H1 (cell line): ENCODE results near the gene STAM. TPM values are rescaled to one million over a fixed set of nuclear protein-coding genes. Genes with fewer than 3 reads are reported as not detected.

Experiments used
- CTCF ChIA-PET: fragments of 300-600 bp; sonication (Branson Sonifier 250); formaldehyde crosslinking; loops from one replicate; lab custom pipeline; 2021; ENCODE audit not compliant: partially characterized antibody; lab: Charles Lee
- POLR2A ChIA-PET: fragments of 300-600 bp; sonication (Branson Sonifier 250); formaldehyde crosslinking; loops from one replicate; lab custom pipeline; 2021; ENCODE audit warnings: inconsistent platforms; ENCODE audit not compliant: partially characterized antibody; lab: Charles Lee
- DNase-seq, 2 experiments: peaks; one replicate each; pipeline versions ENCODE4 v3.0.0 to v3.0.0-alpha.2; 2010 to 2022; ENCODE audit warnings: low spot score in 2 of 2, low read depth in 1 of 2, mixed read lengths in 1 of 2
- FAIRE-seq: peaks from 2 replicates; lab custom pipeline; 2011; peaks lifted over from hg19 to GRCh38; lab: Jason Lieb, UNC
- H2AFZ ChIP-seq: 2 replicates; pipeline ENCODE4 v1.8.1; 2012; ENCODE audit warnings: low read length, inconsistent platforms
- H2AK5ac ChIP-seq: 2 replicates; pipeline ENCODE4 v1.6.1; 2013; ENCODE audit warnings: low read depth, low read length
- H2BK120ac ChIP-seq: replicated peaks from 2 replicates; pipeline ENCODE3; 2013; ENCODE audit warnings: low read depth, low read length, inconsistent platforms
- H2BK12ac ChIP-seq: 2 replicates; pipeline ENCODE4 v1.6.1; 2013; ENCODE audit warnings: low read depth, low read length
- H2BK15ac ChIP-seq: 2 replicates; pipeline ENCODE4 v1.6.1; 2013; ENCODE audit warnings: low read length
- H2BK20ac ChIP-seq: 2 replicates; pipeline ENCODE4 v1.6.1; 2013; ENCODE audit warnings: low read length
- H2BK5ac ChIP-seq: 2 replicates; pipeline ENCODE4 v1.6.1; 2013; ENCODE audit warnings: low read depth, low read length
- H3K14ac ChIP-seq: 2 replicates; pipeline ENCODE4 v1.6.1; 2013; ENCODE audit warnings: inconsistent platforms; ENCODE audit not compliant: insufficient read length
- H3K18ac ChIP-seq: 2 replicates; pipeline ENCODE4 v1.6.1; 2013; ENCODE audit warnings: low read length; ENCODE audit errors: extremely low read depth
- H3K23ac ChIP-seq: 2 replicates; pipeline ENCODE4 v1.6.1; 2013; ENCODE audit warnings: inconsistent platforms; ENCODE audit not compliant: insufficient read length
- H3K23me2 ChIP-seq: 2 replicates; pipeline ENCODE4 v1.6.1; 2013; ENCODE audit warnings: low read depth, low read length
- H3K27ac ChIP-seq: 2 replicates; pipeline ENCODE4 v1.6.1; 2011; ENCODE audit warnings: low read depth, low read length, inconsistent platforms
- H3K27me3 ChIP-seq, 4 experiments: replicated peaks in 1 of 4; 1 replicate in 1 of 4; 2 replicates in 3 of 4; pipeline versions ENCODE4 v1.6.1 to v1.8.1; 2011 to 2013; ENCODE audit warnings: low read length in 3 of 4, mild to moderate bottlenecking in 3 of 4, inconsistent platforms in 2 of 4, mixed read lengths in 2 of 4, moderate library complexity in 1 of 4; ENCODE audit not compliant: control insufficient read depth in 3 of 4, insufficient read depth in 3 of 4; ENCODE audit errors: extremely low read depth in 1 of 4
- H3K36me3 ChIP-seq, 4 experiments: 2 replicates each; pipeline versions ENCODE4 v1.6.1 to v1.8.1; 2011 to 2013; ENCODE audit warnings: mild to moderate bottlenecking in 4 of 4, low read length in 3 of 4, moderate library complexity in 2 of 4, control low read depth in 1 of 4, inconsistent platforms in 1 of 4; ENCODE audit not compliant: insufficient read depth in 4 of 4, control insufficient read depth in 2 of 4
- H3K4ac ChIP-seq: replicated peaks from 2 replicates; pipeline ENCODE3; 2013; ENCODE audit warnings: low read length, low read depth, mixed read lengths, inconsistent platforms; ENCODE audit not compliant: insufficient read length
- H3K4me1 ChIP-seq, 4 experiments: replicated peaks in 1 of 4; 1 replicate in 1 of 4; 2 replicates in 3 of 4; pipeline versions ENCODE4 v1.6.1 to v1.8.1; 2011 to 2013; ENCODE audit warnings: low read length in 3 of 4, inconsistent platforms in 2 of 4, mixed read lengths in 1 of 4; ENCODE audit not compliant: insufficient read depth in 4 of 4, control insufficient read depth in 3 of 4
- H3K4me2 ChIP-seq, 2 experiments: 2 replicates each; pipeline versions ENCODE4 v1.6.1 to v1.8.1; 2011 to 2013; ENCODE audit warnings: low read depth in 2 of 2, low read length in 2 of 2, control low read depth in 1 of 2, inconsistent platforms in 1 of 2, mild to moderate bottlenecking in 1 of 2; ENCODE audit not compliant: insufficient read depth in 1 of 2
- H3K4me3 ChIP-seq, 4 experiments: fragments of 200-600, 300-600 bp in 1 of 4; sonication (generic), shearing (Covaris generic), sonication (Bioruptor Twin) in 1 of 4; 2 replicates each; pipeline versions ENCODE4 v1.5.1 to v1.8.1; 2011 to 2016; ENCODE audit warnings: low read length in 4 of 4, low read depth in 3 of 4, control low read depth in 2 of 4, inconsistent platforms in 2 of 4, mild to moderate bottlenecking in 2 of 4, mixed read lengths in 1 of 4, moderate library complexity in 1 of 4; ENCODE audit not compliant: insufficient read depth in 2 of 4; ENCODE audit errors: extremely low read depth in 1 of 4
- H3K56ac ChIP-seq: replicated peaks from 2 replicates; pipeline ENCODE3; 2013; ENCODE audit warnings: low read depth, mild to moderate bottlenecking, mixed read lengths, low read length, inconsistent platforms; ENCODE audit not compliant: insufficient read length
- H3K79me1 ChIP-seq: 2 replicates; pipeline ENCODE4 v1.6.1; 2013; ENCODE audit warnings: low read depth, low read length, control low read depth
- H3K79me2 ChIP-seq, 2 experiments: 2 replicates each; pipeline versions ENCODE4 v1.6.1 to v1.8.1; 2012 to 2013; ENCODE audit warnings: low read length in 2 of 2, mild to moderate bottlenecking in 2 of 2, inconsistent platforms in 1 of 2; ENCODE audit not compliant: insufficient read depth in 2 of 2, control insufficient read depth in 1 of 2
- H3K9ac ChIP-seq, 4 experiments: replicated peaks in 1 of 4; 1 replicate in 1 of 4; 2 replicates in 3 of 4; pipeline versions ENCODE4 v1.6.1 to v1.8.1; 2011 to 2013; ENCODE audit warnings: low read depth in 3 of 4, low read length in 3 of 4, control low read depth in 2 of 4, mild to moderate bottlenecking in 2 of 4, moderate library complexity in 2 of 4, inconsistent platforms in 1 of 4; ENCODE audit errors: extremely low read depth in 1 of 4
- H3K9me3 ChIP-seq, 2 experiments: 2 replicates each; pipeline versions ENCODE4 v1.6.1 to v1.8.1; 2012 to 2013; ENCODE audit warnings: mild to moderate bottlenecking in 2 of 2, moderate library complexity in 2 of 2, control low read depth in 1 of 2, inconsistent platforms in 1 of 2, low read depth in 1 of 2, low read length in 1 of 2, mixed read lengths in 1 of 2; ENCODE audit not compliant: insufficient read depth in 2 of 2
- H4K20me1 ChIP-seq, 2 experiments: replicated peaks in 1 of 2; 2 replicates each; pipeline versions ENCODE3 to v1.8.1; 2011 to 2013; ENCODE audit warnings: inconsistent platforms in 2 of 2, low read length in 2 of 2, mild to moderate bottlenecking in 1 of 2; ENCODE audit not compliant: insufficient read depth in 2 of 2, control insufficient read depth in 1 of 2
- H4K5ac ChIP-seq: 2 replicates; pipeline ENCODE4 v1.6.1; 2013; ENCODE audit warnings: low read length, low read depth, mixed read lengths, inconsistent platforms; ENCODE audit not compliant: insufficient read length
- H4K8ac ChIP-seq: 2 replicates; pipeline ENCODE4 v1.8.0; 2013; ENCODE audit warnings: mild to moderate bottlenecking, moderate library complexity, low read length, inconsistent platforms; ENCODE audit not compliant: insufficient read depth; ENCODE audit errors: extremely low read depth
- H4K91ac ChIP-seq: replicated peaks from 2 replicates; pipeline ENCODE3; 2013; ENCODE audit warnings: low read length, mixed read lengths, inconsistent platforms; ENCODE audit not compliant: insufficient read length
- ASH2L ChIP-seq: fragments of 200-600, 300-600 bp; sonication (generic); IDR thresholded peaks from one replicate; pipeline ENCODE4 v1.7.1; 2017; ENCODE audit warnings: low read length
- WGBS, 2 experiments: shearing (Covaris generic) in 1 of 2; methylation state at CpG; one replicate each; pipeline versions ENCODE4 v1.1.6 to v1.1.7; 2013 to 2015; ENCODE audit warnings: low lambda C conversion rate in 2 of 2, mixed read lengths in 2 of 2, inconsistent platforms in 1 of 2, low coverage in 1 of 2, missing lambda C conversion rate in 1 of 2; ENCODE audit not compliant: insufficient replicate concordance in 2 of 2, insufficient coverage in 1 of 2, insufficient read length in 1 of 2; ENCODE audit errors: extremely low coverage in 1 of 2, missing lambda C conversion rate in 1 of 2; 5-methylcytosine and 5-hydroxymethylcytosine counted together
- polyA plus RNA-seq, 7 experiments: library from polyadenylated mRNA; depleted of rRNA in 3 of 7; stranded (reverse) in 5 of 7; unstranded in 2 of 7; fragments of >200 nt in 5 of 7; fragments of 200-250 nt in 2 of 7; gene quantifications; 1 replicate in 5 of 7; 2 replicates in 1 of 7; 4 replicates in 1 of 7; pipeline versions ENCODE4 v1.2.1 to v1.2.3, GENCODE V29; 2011 to 2013; ENCODE audit warnings: missing spikeins in 2 of 7, mixed read lengths in 2 of 7
- total RNA-seq: library from RNA; stranded (reverse); fragmentation: NEBNext Ultra II Directional; extraction: Animal tissue kit (Norgen Biotek cat#: 25700); gene quantifications from 2 replicates; pipeline ENCODE4 v1.2.1, GENCODE V29; 2021

STAM gene
- total and polyA plus RNA-seq, 2 of the 8 experiments (the other 6 are each of a cell fraction or from before 2014, with no cell fraction given), result 22.0 to 27.8 TPM

DNA sequence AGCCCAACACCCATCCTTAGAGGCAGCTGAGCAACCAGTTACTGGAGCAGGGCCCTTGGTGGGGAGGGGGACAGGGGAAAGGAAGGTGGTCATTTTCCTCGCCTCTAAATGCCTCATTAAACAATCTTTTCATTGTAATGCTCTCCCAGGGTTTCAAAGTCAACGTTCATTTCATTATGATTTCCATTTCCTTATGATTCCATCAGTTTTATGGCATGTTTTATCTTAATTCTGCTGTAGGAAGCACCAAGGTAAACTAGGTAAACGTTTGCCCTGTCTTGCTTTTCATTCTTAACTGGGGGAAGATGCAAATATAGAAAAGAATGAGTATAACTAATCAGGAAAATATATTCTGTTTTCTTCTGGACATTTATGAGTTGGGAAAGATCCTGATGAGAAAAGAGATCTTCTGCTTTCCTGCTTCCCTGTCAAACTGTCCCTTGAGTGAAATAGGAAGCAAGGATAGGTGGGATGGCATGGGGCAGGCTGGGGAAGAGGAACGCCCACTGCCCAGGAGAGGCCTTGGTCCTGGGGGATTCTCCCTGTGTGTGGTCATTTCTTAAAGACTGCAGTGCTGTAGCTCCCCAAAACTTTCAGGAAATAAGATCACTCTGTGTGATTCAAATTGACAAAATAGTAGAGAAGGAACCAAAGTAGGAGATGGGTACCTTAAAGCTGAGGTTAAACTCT is 87.5 kb downstream of the STAM start:
- no peaks in the 10 kb centered on the region for H4K20me1 ChIP-seq
- no peak overlapping the region for H3K27ac ChIP-seq
- H2BK15ac ChIP-seq, result no peak overlapping the region
- H2BK12ac ChIP-seq, result no peak overlapping the region
- no peak overlapping the region for H3K14ac ChIP-seq
- H3K36me3 ChIP-seq, result no peaks in the 10 kb centered on the region
- H3K23me2 ChIP-seq, result no peaks in the 10 kb centered on the region
- no peaks in the 10 kb centered on the region for H3K79me2 ChIP-seq
- no peak overlapping the region for H2AK5ac ChIP-seq
- H2BK5ac ChIP-seq, result no peak overlapping the region
- H3K9ac ChIP-seq, result no peak overlapping the region
- H4K8ac ChIP-seq, result no peak overlapping the region
- DNase-seq, result no peak
- no peaks in the 10 kb centered on the region for H3K4me1 ChIP-seq
- no peak overlapping the region for H4K5ac ChIP-seq
- 66% methylated on average over 4 of the region's 4 CpGs; no CpG with 5 or more reads in 1 of the 2 experiments for WGBS, 2 experiments
- no peak overlapping the region for H3K4me2 ChIP-seq
- ChIA-PET POLR2A (no interaction called here), CTCF (interaction anchor here (2.0 kb wide), 1 partner anchor 11 kb away, joined by 9 read pairs; no protein-coding TSS in a partner anchor)
- H3K4ac ChIP-seq, result no peak overlapping the region
- no peak overlapping the region for H2AFZ ChIP-seq
- H3K9me3 ChIP-seq, result no peaks in the 10 kb centered on the region
- no peak overlapping the region for H3K4me3 ChIP-seq
- no peaks in the 10 kb centered on the region for H3K79me1 ChIP-seq
- no peak overlapping the region for H3K56ac ChIP-seq
- H2BK20ac ChIP-seq, result no peak overlapping the region
- no peak overlapping the region for H4K91ac ChIP-seq
- no peaks in the 10 kb centered on the region for H3K27me3 ChIP-seq
- H2BK120ac ChIP-seq, result no peak overlapping the region
- TF ChIP-seq ASH2L, result no peak
- FAIRE-seq, result no peak
- no peak overlapping the region for H3K23ac ChIP-seq
- H3K18ac ChIP-seq, result no peak overlapping the region
